Testis (tissue), 2 donors: Measurements from ENCODE around the gene RPTOR.

Source experiments
- POLR2A ChIP-seq: fragments of 450-650 bp; IDR thresholded peaks from one replicate; pipeline ENCODE4 v1.6.1; 2017; ENCODE audit warnings: antibody characterized with exemption, mild to moderate bottlenecking, moderate library complexity
- TF ChIP-seq, protein P1 (sequence below), 3 experiments: fragments of 450-650 bp in 2 of 3; fragments of 200-600 bp in 1 of 3; sonication (generic) in 1 of 3; IDR thresholded peaks; one replicate each; pipeline ENCODE4 v1.5.1; 2016 to 2019; ENCODE audit warnings: antibody characterized with exemption in 3 of 3, mild to moderate bottlenecking in 2 of 3, moderate library complexity in 1 of 3

DNA sequence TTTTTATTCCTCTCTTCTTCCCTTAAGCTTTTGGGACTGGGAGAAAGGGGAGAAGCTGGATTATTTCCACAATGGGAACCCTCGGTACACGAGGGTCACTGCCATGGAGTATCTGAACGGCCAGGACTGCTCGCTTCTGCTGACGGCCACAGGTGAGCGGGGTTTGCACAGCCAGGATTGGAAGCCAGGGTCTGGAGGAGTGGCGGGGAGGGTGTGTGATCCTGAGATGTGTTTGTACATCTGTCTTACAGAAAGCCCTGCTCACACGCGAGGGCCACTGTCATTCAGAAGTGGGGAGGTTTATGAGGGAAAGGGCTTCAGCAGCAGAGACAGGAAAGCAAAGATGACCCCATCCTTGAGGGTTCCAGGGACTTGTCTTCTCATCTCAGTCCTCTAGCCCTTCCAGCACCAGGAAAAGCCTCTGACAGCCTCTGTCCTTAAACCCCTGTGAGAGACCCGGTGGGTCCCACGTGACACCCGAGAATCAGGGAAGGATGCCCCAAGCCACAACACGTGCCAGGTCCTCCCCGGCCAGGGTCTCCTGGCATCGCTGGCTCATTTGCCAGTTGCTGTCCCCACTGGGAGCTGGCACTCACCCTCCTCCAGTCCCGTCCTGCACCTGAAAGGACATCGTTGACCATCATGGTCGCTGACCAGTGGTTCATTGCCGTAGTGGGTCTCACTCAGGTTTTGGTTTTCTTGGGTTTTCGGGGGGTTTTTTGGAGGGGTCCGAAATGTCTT lies 402.7 kb downstream of the RPTOR start:
- TF ChIP-seq, protein P1, sequence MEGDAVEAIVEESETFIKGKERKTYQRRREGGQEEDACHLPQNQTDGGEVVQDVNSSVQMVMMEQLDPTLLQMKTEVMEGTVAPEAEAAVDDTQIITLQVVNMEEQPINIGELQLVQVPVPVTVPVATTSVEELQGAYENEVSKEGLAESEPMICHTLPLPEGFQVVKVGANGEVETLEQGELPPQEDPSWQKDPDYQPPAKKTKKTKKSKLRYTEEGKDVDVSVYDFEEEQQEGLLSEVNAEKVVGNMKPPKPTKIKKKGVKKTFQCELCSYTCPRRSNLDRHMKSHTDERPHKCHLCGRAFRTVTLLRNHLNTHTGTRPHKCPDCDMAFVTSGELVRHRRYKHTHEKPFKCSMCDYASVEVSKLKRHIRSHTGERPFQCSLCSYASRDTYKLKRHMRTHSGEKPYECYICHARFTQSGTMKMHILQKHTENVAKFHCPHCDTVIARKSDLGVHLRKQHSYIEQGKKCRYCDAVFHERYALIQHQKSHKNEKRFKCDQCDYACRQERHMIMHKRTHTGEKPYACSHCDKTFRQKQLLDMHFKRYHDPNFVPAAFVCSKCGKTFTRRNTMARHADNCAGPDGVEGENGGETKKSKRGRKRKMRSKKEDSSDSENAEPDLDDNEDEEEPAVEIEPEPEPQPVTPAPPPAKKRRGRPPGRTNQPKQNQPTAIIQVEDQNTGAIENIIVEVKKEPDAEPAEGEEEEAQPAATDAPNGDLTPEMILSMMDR (IDR thresholded peaks at IDR 0.05), result no peak
- TF ChIP-seq POLR2A, result no peak
